ENCODE measurements around the gene SLC34A2. TPM values are rescaled to one million over a fixed set of nuclear protein-coding genes. Genes with fewer than 3 reads are reported as not detected.

The SLC34A2 gene
- total RNA-seq, 4 donors from 2014 or later: 0.83 to 10.3 (median 6.9) TPM

DNA sequence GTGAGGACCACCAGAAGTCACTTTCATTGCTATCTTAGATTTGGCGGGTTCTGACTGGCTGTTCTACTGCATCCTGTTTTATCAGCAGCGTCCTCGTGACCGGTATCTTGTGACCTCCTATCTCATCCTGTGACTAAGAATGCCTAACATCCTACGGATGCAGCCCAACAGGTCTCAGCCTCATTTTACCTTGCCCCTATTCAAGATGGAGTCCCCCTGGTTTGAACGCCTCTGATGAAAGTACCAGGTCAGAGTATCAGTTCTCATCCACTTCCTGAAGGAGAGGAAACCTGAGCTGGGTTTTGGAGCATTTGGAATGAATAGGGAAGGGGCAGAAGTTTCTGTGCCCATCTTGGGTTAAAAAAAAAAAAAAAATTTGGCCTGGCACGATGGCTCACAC is 70.2 kb downstream of the SLC34A2 start:
- H3K4me3 ChIP-seq: no peak overlapping the region
- no peaks in the 10 kb centered on the region for H3K36me3 ChIP-seq
- no peak for DNase-seq
- H3K9me3 ChIP-seq: no peaks in the 10 kb centered on the region
- no peak for TF ChIP-seq POLR2A (IDR thresholded peaks at IDR 0.05)
- TF ChIP-seq, protein P1, sequence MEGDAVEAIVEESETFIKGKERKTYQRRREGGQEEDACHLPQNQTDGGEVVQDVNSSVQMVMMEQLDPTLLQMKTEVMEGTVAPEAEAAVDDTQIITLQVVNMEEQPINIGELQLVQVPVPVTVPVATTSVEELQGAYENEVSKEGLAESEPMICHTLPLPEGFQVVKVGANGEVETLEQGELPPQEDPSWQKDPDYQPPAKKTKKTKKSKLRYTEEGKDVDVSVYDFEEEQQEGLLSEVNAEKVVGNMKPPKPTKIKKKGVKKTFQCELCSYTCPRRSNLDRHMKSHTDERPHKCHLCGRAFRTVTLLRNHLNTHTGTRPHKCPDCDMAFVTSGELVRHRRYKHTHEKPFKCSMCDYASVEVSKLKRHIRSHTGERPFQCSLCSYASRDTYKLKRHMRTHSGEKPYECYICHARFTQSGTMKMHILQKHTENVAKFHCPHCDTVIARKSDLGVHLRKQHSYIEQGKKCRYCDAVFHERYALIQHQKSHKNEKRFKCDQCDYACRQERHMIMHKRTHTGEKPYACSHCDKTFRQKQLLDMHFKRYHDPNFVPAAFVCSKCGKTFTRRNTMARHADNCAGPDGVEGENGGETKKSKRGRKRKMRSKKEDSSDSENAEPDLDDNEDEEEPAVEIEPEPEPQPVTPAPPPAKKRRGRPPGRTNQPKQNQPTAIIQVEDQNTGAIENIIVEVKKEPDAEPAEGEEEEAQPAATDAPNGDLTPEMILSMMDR (IDR thresholded peaks at IDR 0.05): no peak
- H3K27ac ChIP-seq: no peak overlapping the region
- H3K27me3 ChIP-seq: no peaks in the 10 kb centered on the region
- H3K4me1 ChIP-seq: no peaks in the 10 kb centered on the region

DNA sequence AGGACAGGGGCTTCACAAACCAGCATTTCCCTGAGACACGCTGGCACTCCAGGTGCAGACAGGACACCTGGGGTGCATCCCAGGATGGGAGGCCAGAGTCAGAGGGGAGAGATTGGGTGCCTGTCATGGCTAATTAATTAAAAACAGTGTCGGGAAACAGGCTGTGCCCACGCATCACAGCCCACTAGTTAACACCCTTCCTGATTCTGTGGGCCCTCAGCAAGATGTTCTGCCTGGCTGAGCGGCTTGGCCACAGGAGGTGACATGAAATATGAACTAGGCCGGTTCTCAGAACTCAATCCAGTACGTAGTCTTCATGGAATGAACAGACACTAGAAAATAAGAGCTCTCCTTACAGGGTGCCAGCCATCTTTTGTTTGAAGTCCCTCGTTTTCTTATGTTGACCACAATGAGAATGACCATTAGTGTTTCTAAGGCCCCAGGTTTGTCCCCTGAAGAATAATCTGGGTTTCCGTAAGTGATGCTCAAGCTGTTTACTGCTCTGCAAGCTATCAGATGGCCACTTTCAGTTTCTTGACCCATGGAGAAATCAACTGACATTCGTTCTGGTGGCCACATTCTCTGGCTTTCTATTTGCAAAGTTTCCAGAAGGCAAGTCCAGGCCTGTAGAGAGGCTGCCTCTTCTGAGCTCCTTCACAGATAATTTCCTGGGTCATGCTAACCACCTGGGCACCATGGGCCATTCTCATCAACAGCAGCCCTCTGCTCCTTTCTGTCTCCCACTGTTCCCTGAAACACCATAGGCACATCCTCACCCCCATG is 72.3 kb downstream of the SLC34A2 start:
- H3K4me3 ChIP-seq: no peak overlapping the region
- TF ChIP-seq, protein P1 (IDR thresholded peaks at IDR 0.05): no peak
- no peak for TF ChIP-seq POLR2A (IDR thresholded peaks at IDR 0.05)
- no peak for DNase-seq
- H3K9me3 ChIP-seq: no peaks in the 10 kb centered on the region
- no peaks in the 10 kb centered on the region for H3K4me1 ChIP-seq
- H3K27me3 ChIP-seq: no peaks in the 10 kb centered on the region
- no peaks in the 10 kb centered on the region for H3K36me3 ChIP-seq
- H3K27ac ChIP-seq: no peak overlapping the region

Small RNA genes lying within 50 kb of the gene (small RNA-seq; reads per million reads assigned to genes)
- gene AC092436.3 (0 reads per million in 2 donors), gene MTND4LP22 (0 reads per million in 2 donors), gene RPS29P11 (0 reads per million in 2 donors)

Other genes starting within 250 kb of the SLC34A2 start
- gene SEL1L3, start 207.1 kb downstream of the SLC34A2 start, total RNA-seq: 100 to 1,000 TPM in 3 of 4 donors, 10 to 100 TPM in 1; 91.4 to 194 (median 134) TPM